ENCODE data around the gene CBFA2T2. TPM values are rescaled to one million over a fixed set of nuclear protein-coding genes. Genes with fewer than 3 reads are reported as not detected.

The CBFA2T2 gene
- total and polyA plus RNA-seq, 2 donors (not counting 3 experiments of a cell fraction or from before 2014, with no cell fraction given): 10.7 to 12.1 TPM

GRCh38 chr20:33489495-33490022 is 337 bp upstream of the CBFA2T2 start:
- no peaks in the 10 kb centered on the region for H3K27me3 ChIP-seq (ENCODE audit: control insufficient read depth in 2 of 2, insufficient read depth in 2 of 2, low read length in 2 of 2)
- H3K9ac ChIP-seq (replicated peaks; ENCODE audit: extremely low read depth, insufficient read depth, low read length): peak overlapping the region; percentile 84
- intact Hi-C loops (cut with micrococcal nuclease): loop anchor here (10.0 kb wide), 1 partner anchor 75 kb away; no protein-coding TSS in a partner anchor
- H3K4me2 ChIP-seq (ENCODE audit: insufficient read depth, low read length): peak overlapping the region; percentile 88
- POLR2A ChIA-PET: interaction anchor here (0.7 to 0.9 kb wide), 5 partner anchors 9 to 178 kb away, joined by 3 to 5 read pairs (median 3); partner anchors contain the start of gene ACTL10
- H3K27ac ChIP-seq (ENCODE audit: insufficient read depth, low read depth, low read length): peak overlapping the region; percentile 79
- peaks cover 2% of the 10 kb centered on the region for H3K79me2 ChIP-seq (ENCODE audit: control insufficient read depth, insufficient read depth, low read length)
- no peak for TF ChIP-seq CTCF (IDR thresholded peaks at IDR 0.05; ENCODE audit: extremely low read depth in 1 of 2, insufficient read depth in 1 of 2, low read depth in 1 of 2, low read length in 2 of 2)
- no peak for TF ChIP-seq FOS (IDR thresholded peaks at IDR 0.05; ENCODE audit: borderline replicate concordance, insufficient read depth, low read length)
- no peak for TF ChIP-seq MYC (IDR thresholded peaks at IDR 0.05; ENCODE audit: low read depth, low read length)
- TF ChIP-seq EZH2 (IDR thresholded peaks at IDR 0.05; ENCODE audit: borderline replicate concordance, low read depth, low read length, severe bottlenecking): no peak
- TF ChIP-seq MAX (IDR thresholded peaks at IDR 0.05; ENCODE audit: insufficient read depth, insufficient read length): peak; percentile 60
- peak; percentile 91 for TF ChIP-seq POLR2AphosphoS5 (IDR thresholded peaks at IDR 0.05; ENCODE audit: insufficient read depth, low read depth, low read length)
- no peak for TF ChIP-seq GATA2 (IDR thresholded peaks at IDR 0.05; ENCODE audit: insufficient read depth, insufficient read length, low read depth, low read length)
- TF ChIP-seq POLR2A (IDR thresholded peaks at IDR 0.05; ENCODE audit: low read depth, low read length): peak; percentile 96
- TF ChIP-seq JUN (IDR thresholded peaks at IDR 0.05; ENCODE audit: borderline replicate concordance, insufficient read depth, insufficient read length, low read depth): no peak
- H3K4me1 ChIP-seq (ENCODE audit: control insufficient read depth, extremely low read depth, insufficient read depth, low read length): peaks cover 6% of the 10 kb centered on the region
- DNase-seq (ENCODE audit: low read depth, low spot score): peak; percentile 96
- peak overlapping the region; percentile 54 to 79 (median 58) for H3K4me3 ChIP-seq (replicated peaks in 1 of 3; ENCODE audit: insufficient read depth in 1 of 3, low read depth in 1 of 3, low read length in 3 of 3)
- BruUV-seq (replicated peaks): TSS peak; percentile 96
- dilution Hi-C loops (cut with MboI; ENCODE audit: extremely low pct_ligation_motif_present, low sequenced_read_pairs): no loop called here
- peak; percentile 96 for FAIRE-seq
- H3K9me3 ChIP-seq (replicated peaks; ENCODE audit: control insufficient read depth, insufficient read depth, low read length): no peaks in the 10 kb centered on the region
- H4K20me1 ChIP-seq (replicated peaks; ENCODE audit: control insufficient read depth, extremely low read depth, insufficient read depth, low read length): no peaks in the 10 kb centered on the region
- H3K9me1 ChIP-seq (replicated peaks; ENCODE audit: control insufficient read depth, extremely low read depth, insufficient read depth, low read length): no peaks in the 10 kb centered on the region
- CTCF ChIA-PET: interaction anchor here (0.9 to 1.5 kb wide), 6 partner anchors 14 to 178 kb away, joined by 3 to 8 read pairs (median 4); partner anchors contain the start of gene ACTL10
- no peaks in the 10 kb centered on the region for H3K36me3 ChIP-seq (ENCODE audit: control insufficient read depth in 2 of 2, extremely low read depth in 1 of 2, insufficient read depth in 2 of 2, low read length in 2 of 2)
- H2AFZ ChIP-seq (ENCODE audit: low read depth, low read length): peak overlapping the region; percentile 98
